ENCODE results near the gene PPFIA1.

GRCh38 chr11:70343636-70344035 is 73.1 kb downstream of the PPFIA1 start:
- TF ChIP-seq POLR2A (IDR thresholded peaks at IDR 0.05) (no peak), CTCF (IDR thresholded peaks at IDR 0.05) (no peak)

All from uterus (tissue), 2 donors.